BLaER1 (cell line): Measurements from ENCODE around the gene STAP1.
"Not testable (repeated sequence)": the region's sequence is repeated elsewhere in the genome, so short reads cannot be mapped to it uniquely, and the experiment has no call there.

Experiments used
- H3K27ac ChIP-seq: shearing (Covaris generic); formaldehyde crosslinking; 2 replicates; pipeline ENCODE4 v1.8.1; 2022
- H3K27me3 ChIP-seq: shearing (Covaris generic); formaldehyde crosslinking; 2 replicates; pipeline ENCODE4 v1.8.1; 2022
- H3K36me3 ChIP-seq: shearing (Covaris generic); formaldehyde crosslinking; 2 replicates; pipeline ENCODE4 v1.8.1; 2022
- H3K4me1 ChIP-seq: shearing (Covaris generic); formaldehyde crosslinking; 2 replicates; pipeline ENCODE4 v1.8.1; 2022
- H3K4me2 ChIP-seq: shearing (Covaris generic); formaldehyde crosslinking; 2 replicates; pipeline ENCODE4 v1.8.1; 2022
- H3K4me3 ChIP-seq: shearing (Covaris generic); formaldehyde crosslinking; 2 replicates; pipeline ENCODE4 v1.8.1; 2022
- H3K9ac ChIP-seq: shearing (Covaris generic); formaldehyde crosslinking; 2 replicates; pipeline ENCODE4 v1.8.1; 2022
- H3K9me3 ChIP-seq: shearing (Covaris generic); formaldehyde crosslinking; 2 replicates; pipeline ENCODE4 v1.8.1; 2022
- H4K20me1 ChIP-seq: shearing (Covaris generic); formaldehyde crosslinking; 2 replicates; pipeline ENCODE4 v1.8.1; 2022
- Cebpa-rat ChIP-seq: shearing (Covaris generic); IDR thresholded peaks from 2 replicates; pipeline ENCODE4 v1.8.1; 2022

Gene STAP1

GRCh38 chr4:67604749-67605148, 46.2 kb downstream of the STAP1 start:
- no peak for TF ChIP-seq Cebpa-rat
- Histone ChIP-seq H3K4me3 (no peak overlapping the region), H3K4me2 (no peak overlapping the region), H3K4me1 (no peaks in the 10 kb centered on the region), H4K20me1 (no peaks in the 10 kb centered on the region), H3K36me3 (no peaks in the 10 kb centered on the region), H3K9me3 (peaks cover 19% of the 10 kb centered on the region; the same call in 1 of the 2 replicates), H3K9ac (no peak overlapping the region), H3K27me3 (no peaks in the 10 kb centered on the region), H3K27ac (no peak overlapping the region)

GRCh38 chr4:67608027-67608426, 49.5 kb downstream of the STAP1 start:
- TF ChIP-seq Cebpa-rat: no peak
- Histone ChIP-seq H3K9ac (no peak overlapping the region), H4K20me1 (no peaks in the 10 kb centered on the region), H3K27ac (no peak overlapping the region), H3K4me1 (no peaks in the 10 kb centered on the region), H3K36me3 (no peaks in the 10 kb centered on the region; the same call in 1 of the 2 replicates), H3K9me3 (peaks cover 12% of the 10 kb centered on the region; the same call in 1 of the 2 replicates), H3K4me3 (no peak overlapping the region), H3K4me2 (no peak overlapping the region), H3K27me3 (no peaks in the 10 kb centered on the region)

DNA sequence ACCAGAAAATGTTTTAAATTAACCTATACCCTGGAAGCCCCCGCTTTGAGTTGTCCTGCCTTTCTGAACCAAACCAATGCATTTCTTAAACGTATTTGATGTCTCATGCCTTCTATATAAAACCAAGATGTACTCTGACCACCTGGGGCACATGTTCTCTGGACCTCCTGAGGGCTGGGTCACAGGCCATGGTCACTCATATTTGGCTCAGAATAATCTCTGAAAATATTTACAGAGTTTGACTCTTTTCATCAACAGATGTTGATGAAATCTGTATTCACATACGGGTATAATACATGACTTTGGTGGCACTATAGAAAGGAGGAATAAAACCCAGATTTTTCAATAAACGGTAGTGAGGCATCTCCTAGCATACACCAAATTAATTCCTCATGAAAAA, 55.7 kb downstream of the STAP1 start:
- Histone ChIP-seq H3K9me3 (peaks cover 9% of the 10 kb centered on the region; the same call in 1 of the 2 replicates), H3K27ac (no peak overlapping the region), H3K4me2 (no peak overlapping the region), H3K4me3 (no peak overlapping the region), H3K36me3 (peaks cover 22% of the 10 kb centered on the region; the same call in 1 of the 2 replicates), H3K4me1 (no peaks in the 10 kb centered on the region), H4K20me1 (no peaks in the 10 kb centered on the region), H3K9ac (no peak overlapping the region), H3K27me3 (no peaks in the 10 kb centered on the region)
- no peak for TF ChIP-seq Cebpa-rat

- Histone ChIP-seq H3K27me3 (no peaks in the 10 kb centered on the region), H3K4me1 (no peaks in the 10 kb centered on the region), H3K27ac (no peak overlapping the region), H3K9ac (no peak overlapping the region), H3K9me3 (peaks cover 6% of the 10 kb centered on the region; the same call in 1 of the 2 replicates), H4K20me1 (no peaks in the 10 kb centered on the region), H3K4me3 (no peak overlapping the region), H3K36me3 (peaks cover 30% of the 10 kb centered on the region; the same call in 1 of the 2 replicates), H3K4me2 (no peak overlapping the region)
- no peak for TF ChIP-seq Cebpa-rat
Measured at GRCh38 chr4:67615119-67615518, 56.6 kb downstream of the STAP1 start.

GRCh38 chr4:67616478-67616877, 58.0 kb downstream of the STAP1 start:
- Histone ChIP-seq H4K20me1 (no peaks in the 10 kb centered on the region), H3K9me3 (no peaks in the 10 kb centered on the region; the same call in 1 of the 2 replicates), H3K4me1 (no peaks in the 10 kb centered on the region), H3K27ac (no peak overlapping the region), H3K4me3 (no peak overlapping the region), H3K36me3 (peaks cover 40% of the 10 kb centered on the region), H3K27me3 (no peaks in the 10 kb centered on the region), H3K9ac (no peak overlapping the region), H3K4me2 (no peak overlapping the region)
- TF ChIP-seq Cebpa-rat: no peak

GRCh38 chr4:67624939-67625338, 66.4 kb downstream of the STAP1 start:
- no peak overlapping the region for H3K27ac ChIP-seq
- no peak overlapping the region for H3K4me2 ChIP-seq
- no peak overlapping the region for H3K4me3 ChIP-seq
- no peaks in the 10 kb centered on the region for H3K27me3 ChIP-seq
- H3K36me3 ChIP-seq: peaks cover 56% of the 10 kb centered on the region
- H4K20me1 ChIP-seq: no peaks in the 10 kb centered on the region
- TF ChIP-seq Cebpa-rat: no peak
- no peaks in the 10 kb centered on the region for H3K9me3 ChIP-seq
- no peaks in the 10 kb centered on the region for H3K4me1 ChIP-seq
- no peak overlapping the region for H3K9ac ChIP-seq

GRCh38 chr4:67632492-67632891, 74.0 kb downstream of the STAP1 start:
- H3K27ac ChIP-seq: no peak overlapping the region
- no peaks in the 10 kb centered on the region for H4K20me1 ChIP-seq
- H3K9ac ChIP-seq: no peak overlapping the region
- peaks cover 15% of the 10 kb centered on the region for H3K9me3 ChIP-seq
- no peaks in the 10 kb centered on the region for H3K4me1 ChIP-seq
- H3K36me3 ChIP-seq: peaks cover 70% of the 10 kb centered on the region
- no peak overlapping the region for H3K4me2 ChIP-seq
- H3K4me3 ChIP-seq: no peak overlapping the region
- no peaks in the 10 kb centered on the region for H3K27me3 ChIP-seq
- TF ChIP-seq Cebpa-rat: no peak

GRCh38 chr4:67634741-67635140, 76.2 kb downstream of the STAP1 start:
- H4K20me1 ChIP-seq: no peaks in the 10 kb centered on the region
- H3K36me3 ChIP-seq: peaks cover 77% of the 10 kb centered on the region
- no peak for TF ChIP-seq Cebpa-rat
- H3K9me3 ChIP-seq: peaks cover 30% of the 10 kb centered on the region
- H3K9ac ChIP-seq: no peak overlapping the region
- H3K27ac ChIP-seq: no peak overlapping the region
- H3K27me3 ChIP-seq: no peaks in the 10 kb centered on the region
- H3K4me3 ChIP-seq: no peak overlapping the region
- no peaks in the 10 kb centered on the region for H3K4me1 ChIP-seq
- no peak overlapping the region for H3K4me2 ChIP-seq

DNA sequence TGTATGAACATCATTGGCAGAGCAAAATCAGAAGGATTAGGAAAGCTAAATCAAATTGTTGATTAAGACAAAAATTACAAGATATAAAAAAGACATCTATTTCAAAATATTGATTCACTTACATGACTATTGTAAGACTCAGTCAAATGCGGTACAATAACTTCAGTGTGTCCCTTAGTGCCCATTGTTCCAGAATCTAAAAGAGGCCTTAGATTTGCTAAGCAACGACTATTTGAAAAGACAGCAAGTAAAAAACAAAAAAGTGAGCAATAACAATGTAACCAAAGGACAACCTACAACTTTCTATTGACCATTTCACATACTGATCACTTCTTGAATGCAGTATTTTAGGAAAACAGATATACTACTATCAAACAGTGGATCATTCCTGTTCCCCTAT, 76.8 kb downstream of the STAP1 start:
- TF ChIP-seq Cebpa-rat: no peak
- H4K20me1 ChIP-seq: no peaks in the 10 kb centered on the region
- peaks cover 75% of the 10 kb centered on the region for H3K36me3 ChIP-seq
- H3K4me2 ChIP-seq: no peak overlapping the region
- H3K27me3 ChIP-seq: no peaks in the 10 kb centered on the region
- no peak overlapping the region for H3K27ac ChIP-seq
- peaks cover 30% of the 10 kb centered on the region for H3K9me3 ChIP-seq
- no peaks in the 10 kb centered on the region for H3K4me1 ChIP-seq
- H3K9ac ChIP-seq: no peak overlapping the region
- no peak overlapping the region for H3K4me3 ChIP-seq

- not testable (repeated sequence) for H3K9ac ChIP-seq, H4K20me1 ChIP-seq, H3K4me1 ChIP-seq, H3K27ac ChIP-seq, H3K27me3 ChIP-seq, H3K4me2 ChIP-seq, H3K4me3 ChIP-seq
- peaks cover 69% of the 10 kb centered on the region for H3K36me3 ChIP-seq
- H3K9me3 ChIP-seq: peaks cover 30% of the 10 kb centered on the region
Measured at GRCh38 chr4:67636978-67637377, 78.5 kb downstream of the STAP1 start.

DNA sequence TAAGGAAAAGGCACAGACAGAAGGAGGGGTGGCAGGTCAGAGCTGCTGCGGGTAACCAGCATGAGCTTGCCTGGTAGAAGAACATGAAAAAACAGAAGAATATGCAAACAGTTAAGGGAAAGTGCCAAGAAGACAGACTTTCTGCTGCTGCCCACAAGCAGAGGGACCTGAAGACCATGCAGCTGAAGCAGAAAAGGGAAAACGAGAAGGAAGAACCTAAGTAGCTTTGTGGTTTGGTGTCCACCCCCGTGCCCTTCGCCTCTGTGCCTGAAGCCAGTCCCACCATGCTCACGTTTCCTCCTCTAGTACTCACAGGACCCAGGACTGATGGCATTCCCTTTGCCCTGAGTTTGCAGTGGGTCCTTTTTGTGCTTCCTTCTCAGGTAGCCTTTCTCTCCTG, 79.6 kb downstream of the STAP1 start:
- H3K27ac ChIP-seq: no peak overlapping the region
- TF ChIP-seq Cebpa-rat: no peak
- H3K9ac ChIP-seq: no peak overlapping the region
- peaks cover 30% of the 10 kb centered on the region for H3K9me3 ChIP-seq
- no peaks in the 10 kb centered on the region for H3K27me3 ChIP-seq
- H3K4me3 ChIP-seq: no peak overlapping the region
- H4K20me1 ChIP-seq: no peaks in the 10 kb centered on the region
- H3K4me2 ChIP-seq: no peak overlapping the region
- H3K4me1 ChIP-seq: no peaks in the 10 kb centered on the region
- H3K36me3 ChIP-seq: peaks cover 63% of the 10 kb centered on the region
